GM12891 (cell line): ENCODE data around the gene CCT2.
A peak's percentile ranks its signal among the peaks of the same experiment; 100 is the strongest.

Experiments
- PAX5 ChIP-seq: IDR thresholded peaks from 2 replicates; pipeline ENCODE4 v1.6.1; 2011; ENCODE audit warnings: low read length, moderate library complexity, mild to moderate bottlenecking; ENCODE audit not compliant: insufficient read depth, severe bottlenecking
- POLR2A ChIP-seq: IDR thresholded peaks from 2 replicates; pipeline ENCODE4 v1.6.1; 2011; ENCODE audit warnings: low read depth, low read length, control low read depth
- POLR2AphosphoS5 ChIP-seq: IDR thresholded peaks from 2 replicates; pipeline ENCODE4 v1.6.1; 2011; ENCODE audit warnings: low read depth, low read length, control low read depth
- SPI1 ChIP-seq: IDR thresholded peaks from 2 replicates; pipeline ENCODE4 v1.6.1; 2011; ENCODE audit warnings: low read depth, low read length, control low read depth
- TAF1 ChIP-seq: IDR thresholded peaks from 2 replicates; pipeline ENCODE4 v1.6.1; 2011; ENCODE audit warnings: low read depth, low read length, control low read depth

GRCh38 chr12:69601962-69602685 is 16.9 kb downstream of the CCT2 start:
- TF ChIP-seq POLR2A (peak; percentile 45; the same call in 1 of the 2 replicates), POLR2AphosphoS5 (peak; percentile 67; the same call in 1 of the 2 replicates), PAX5 (no peak), TAF1 (no peak), SPI1 (no peak)
